ENCODE results near the gene SLC6A11. TPM values are rescaled to one million over a fixed set of nuclear protein-coding genes. Genes with fewer than 3 reads are reported as not detected.

Gene SLC6A11
- total RNA-seq, 1 experiment from 2014 or later = 1.5 TPM

DNA sequence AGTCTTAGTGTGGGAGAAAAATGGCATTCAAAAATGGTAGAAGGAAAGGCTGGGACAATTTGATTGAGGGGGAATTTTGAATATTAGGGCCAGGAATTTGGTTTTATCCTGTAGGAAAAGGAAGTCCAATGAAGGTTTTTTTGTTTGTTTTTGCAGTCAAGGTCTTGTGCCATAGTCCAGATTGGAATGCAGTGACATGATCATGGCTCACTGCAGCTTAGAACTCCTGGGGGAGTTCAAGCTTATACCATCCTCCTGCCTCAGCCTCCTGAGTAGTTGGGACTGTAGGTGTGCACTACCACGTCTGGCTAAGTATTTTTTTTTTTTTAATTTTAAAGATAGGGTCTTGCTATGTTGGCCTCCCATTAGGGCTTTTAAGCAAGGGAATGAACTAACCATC is 2.6 kb upstream of the SLC6A11 start:
- H3K36me3 Mint-ChIP-seq (ENCODE audit: insufficient read depth in 1 of 3, low read depth in 3 of 3) = no peaks in the 10 kb centered on the region
- H2BK12ac ChIP-seq (ENCODE audit: insufficient read length, low read depth, low read length) = no peak overlapping the region
- H3K79me1 ChIP-seq (ENCODE audit: insufficient read depth, low read depth, low read length, poor library complexity, severe bottlenecking) = no peaks in the 10 kb centered on the region
- H4K5ac ChIP-seq (ENCODE audit: insufficient read length, low read depth, low read length) = no peak overlapping the region
- H3K18ac ChIP-seq (ENCODE audit: insufficient read length, low read depth, low read length) = no peak overlapping the region
- TF ChIP-seq, protein P1, sequence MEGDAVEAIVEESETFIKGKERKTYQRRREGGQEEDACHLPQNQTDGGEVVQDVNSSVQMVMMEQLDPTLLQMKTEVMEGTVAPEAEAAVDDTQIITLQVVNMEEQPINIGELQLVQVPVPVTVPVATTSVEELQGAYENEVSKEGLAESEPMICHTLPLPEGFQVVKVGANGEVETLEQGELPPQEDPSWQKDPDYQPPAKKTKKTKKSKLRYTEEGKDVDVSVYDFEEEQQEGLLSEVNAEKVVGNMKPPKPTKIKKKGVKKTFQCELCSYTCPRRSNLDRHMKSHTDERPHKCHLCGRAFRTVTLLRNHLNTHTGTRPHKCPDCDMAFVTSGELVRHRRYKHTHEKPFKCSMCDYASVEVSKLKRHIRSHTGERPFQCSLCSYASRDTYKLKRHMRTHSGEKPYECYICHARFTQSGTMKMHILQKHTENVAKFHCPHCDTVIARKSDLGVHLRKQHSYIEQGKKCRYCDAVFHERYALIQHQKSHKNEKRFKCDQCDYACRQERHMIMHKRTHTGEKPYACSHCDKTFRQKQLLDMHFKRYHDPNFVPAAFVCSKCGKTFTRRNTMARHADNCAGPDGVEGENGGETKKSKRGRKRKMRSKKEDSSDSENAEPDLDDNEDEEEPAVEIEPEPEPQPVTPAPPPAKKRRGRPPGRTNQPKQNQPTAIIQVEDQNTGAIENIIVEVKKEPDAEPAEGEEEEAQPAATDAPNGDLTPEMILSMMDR (conservative IDR thresholded peaks at IDR 0.05) = no peak
- H3K4me1 Mint-ChIP-seq = peaks cover 3 to 11% of the 10 kb centered on the region in 2 experiments; a peak in 3 of 4 replicates
- no peaks in the 10 kb centered on the region for H3K9me3 ChIP-seq (ENCODE audit: control insufficient read depth, low read depth, low read length)
- H3K4me2 ChIP-seq (ENCODE audit: insufficient read depth, insufficient read length, low read length) = no peak overlapping the region
- DNase-seq = no peak
- H3K23me2 ChIP-seq (ENCODE audit: insufficient read length, low read depth, low read length, poor library complexity, severe bottlenecking) = peaks cover 5% of the 10 kb centered on the region
- no peak overlapping the region for H2BK20ac ChIP-seq (ENCODE audit: low read depth, low read length, poor library complexity, severe bottlenecking)
- no peak overlapping the region for H2BK15ac ChIP-seq (ENCODE audit: low read depth, low read length)
- no peaks in the 10 kb centered on the region for H4K20me1 ChIP-seq (ENCODE audit: control insufficient read depth, insufficient read depth, insufficient read length)
- H3K27ac ChIP-seq (ENCODE audit: insufficient read length, low read depth, low read length) = no peak overlapping the region
- no peak overlapping the region for H3K23ac ChIP-seq (ENCODE audit: insufficient read length, low read depth, low read length)
- no peak overlapping the region for H2BK5ac ChIP-seq (ENCODE audit: insufficient read length, low read length)
- H3K14ac ChIP-seq (ENCODE audit: insufficient read depth, low read length) = no peak overlapping the region
- H3K27me3 ChIP-seq (ENCODE audit: insufficient read depth, low read length) = peaks cover 13% of the 10 kb centered on the region; the same call in 1 of the 2 replicates
- H3K79me2 ChIP-seq (ENCODE audit: insufficient read depth, low read length) = no peaks in the 10 kb centered on the region
- no peak overlapping the region for H4K91ac ChIP-seq (ENCODE audit: insufficient read length, low read depth, low read length)
- H3K9ac ChIP-seq (ENCODE audit: extremely low read depth, insufficient read length, low read length) = no peak overlapping the region
- H3K4me3 Mint-ChIP-seq = no peak overlapping the region
- no peak overlapping the region for H3T11ph ChIP-seq (ENCODE audit: low read length)
- no peak overlapping the region for H2BK120ac ChIP-seq (ENCODE audit: low read depth, low read length, poor library complexity, severe bottlenecking)
- no peak overlapping the region for H2AFZ ChIP-seq (ENCODE audit: low read length)
- H3K27me3 Mint-ChIP-seq (ENCODE audit: low read depth) = peaks cover 88% of the 10 kb centered on the region
- H3K27ac Mint-ChIP-seq = no peak overlapping the region
- peaks cover 0 to 2% of the 10 kb centered on the region in 2 experiments; a peak in 1 of 5 replicates for H3K9me3 Mint-ChIP-seq
- no peak overlapping the region for H2AK5ac ChIP-seq (ENCODE audit: insufficient read length, low read length)
- no CpG with 5 or more reads among the region's 1 CpG for WGBS (ENCODE audit: extremely low coverage, insufficient read length, low lambda C conversion rate)
- H3K4me1 ChIP-seq (ENCODE audit: insufficient read depth, low read length) = no peaks in the 10 kb centered on the region
- H4K8ac ChIP-seq (replicated peaks; ENCODE audit: insufficient read length, low read depth, low read length) = no peak overlapping the region
- no peak overlapping the region for H3K4ac ChIP-seq (ENCODE audit: low read depth, low read length)
- H3K56ac ChIP-seq (ENCODE audit: insufficient read length, low read depth, low read length) = no peak overlapping the region
